H1 (cell line): ENCODE results near the gene CMTR2. TPM values are rescaled to one million over a fixed set of nuclear protein-coding genes. Genes with fewer than 3 reads are reported as not detected.

Experiments used
- CTCF ChIA-PET: fragments of 300-600 bp; sonication (Branson Sonifier 250); formaldehyde crosslinking; loops from one replicate; lab custom pipeline; 2021; ENCODE audit not compliant: partially characterized antibody; lab: Charles Lee
- POLR2A ChIA-PET: fragments of 300-600 bp; sonication (Branson Sonifier 250); formaldehyde crosslinking; loops from one replicate; lab custom pipeline; 2021; ENCODE audit warnings: inconsistent platforms; ENCODE audit not compliant: partially characterized antibody; lab: Charles Lee
- DNase-seq, 2 experiments: peaks; one replicate each; pipeline versions ENCODE4 v3.0.0 to v3.0.0-alpha.2; 2010 to 2022; ENCODE audit warnings: low spot score in 2 of 2, low read depth in 1 of 2, mixed read lengths in 1 of 2
- FAIRE-seq: peaks from 2 replicates; lab custom pipeline; 2011; peaks lifted over from hg19 to GRCh38; lab: Jason Lieb, UNC
- H2AFZ ChIP-seq: 2 replicates; pipeline ENCODE4 v1.8.1; 2012; ENCODE audit warnings: low read length, inconsistent platforms
- H2AK5ac ChIP-seq: 2 replicates; pipeline ENCODE4 v1.6.1; 2013; ENCODE audit warnings: low read depth, low read length
- H2BK120ac ChIP-seq: replicated peaks from 2 replicates; pipeline ENCODE3; 2013; ENCODE audit warnings: low read depth, low read length, inconsistent platforms
- H2BK12ac ChIP-seq: 2 replicates; pipeline ENCODE4 v1.6.1; 2013; ENCODE audit warnings: low read depth, low read length
- H2BK15ac ChIP-seq: 2 replicates; pipeline ENCODE4 v1.6.1; 2013; ENCODE audit warnings: low read length
- H2BK20ac ChIP-seq: 2 replicates; pipeline ENCODE4 v1.6.1; 2013; ENCODE audit warnings: low read length
- H2BK5ac ChIP-seq: 2 replicates; pipeline ENCODE4 v1.6.1; 2013; ENCODE audit warnings: low read depth, low read length
- H3K14ac ChIP-seq: 2 replicates; pipeline ENCODE4 v1.6.1; 2013; ENCODE audit warnings: inconsistent platforms; ENCODE audit not compliant: insufficient read length
- H3K18ac ChIP-seq: 2 replicates; pipeline ENCODE4 v1.6.1; 2013; ENCODE audit warnings: low read length; ENCODE audit errors: extremely low read depth
- H3K23ac ChIP-seq: 2 replicates; pipeline ENCODE4 v1.6.1; 2013; ENCODE audit warnings: inconsistent platforms; ENCODE audit not compliant: insufficient read length
- H3K23me2 ChIP-seq: 2 replicates; pipeline ENCODE4 v1.6.1; 2013; ENCODE audit warnings: low read depth, low read length
- H3K27ac ChIP-seq: 2 replicates; pipeline ENCODE4 v1.6.1; 2011; ENCODE audit warnings: low read depth, low read length, inconsistent platforms
- H3K27me3 ChIP-seq, 4 experiments: replicated peaks in 1 of 4; 1 replicate in 1 of 4; 2 replicates in 3 of 4; pipeline versions ENCODE4 v1.6.1 to v1.8.1; 2011 to 2013; ENCODE audit warnings: low read length in 3 of 4, mild to moderate bottlenecking in 3 of 4, inconsistent platforms in 2 of 4, mixed read lengths in 2 of 4, moderate library complexity in 1 of 4; ENCODE audit not compliant: control insufficient read depth in 3 of 4, insufficient read depth in 3 of 4; ENCODE audit errors: extremely low read depth in 1 of 4
- H3K36me3 ChIP-seq, 4 experiments: 2 replicates each; pipeline versions ENCODE4 v1.6.1 to v1.8.1; 2011 to 2013; ENCODE audit warnings: mild to moderate bottlenecking in 4 of 4, low read length in 3 of 4, moderate library complexity in 2 of 4, control low read depth in 1 of 4, inconsistent platforms in 1 of 4; ENCODE audit not compliant: insufficient read depth in 4 of 4, control insufficient read depth in 2 of 4
- H3K4ac ChIP-seq: replicated peaks from 2 replicates; pipeline ENCODE3; 2013; ENCODE audit warnings: low read length, low read depth, mixed read lengths, inconsistent platforms; ENCODE audit not compliant: insufficient read length
- H3K4me1 ChIP-seq, 4 experiments: replicated peaks in 1 of 4; 1 replicate in 1 of 4; 2 replicates in 3 of 4; pipeline versions ENCODE4 v1.6.1 to v1.8.1; 2011 to 2013; ENCODE audit warnings: low read length in 3 of 4, inconsistent platforms in 2 of 4, mixed read lengths in 1 of 4; ENCODE audit not compliant: insufficient read depth in 4 of 4, control insufficient read depth in 3 of 4
- H3K4me2 ChIP-seq, 2 experiments: 2 replicates each; pipeline versions ENCODE4 v1.6.1 to v1.8.1; 2011 to 2013; ENCODE audit warnings: low read depth in 2 of 2, low read length in 2 of 2, control low read depth in 1 of 2, inconsistent platforms in 1 of 2, mild to moderate bottlenecking in 1 of 2; ENCODE audit not compliant: insufficient read depth in 1 of 2
- H3K4me3 ChIP-seq, 4 experiments: fragments of 200-600, 300-600 bp in 1 of 4; sonication (generic), shearing (Covaris generic), sonication (Bioruptor Twin) in 1 of 4; 2 replicates each; pipeline versions ENCODE4 v1.5.1 to v1.8.1; 2011 to 2016; ENCODE audit warnings: low read length in 4 of 4, low read depth in 3 of 4, control low read depth in 2 of 4, inconsistent platforms in 2 of 4, mild to moderate bottlenecking in 2 of 4, mixed read lengths in 1 of 4, moderate library complexity in 1 of 4; ENCODE audit not compliant: insufficient read depth in 2 of 4; ENCODE audit errors: extremely low read depth in 1 of 4
- H3K56ac ChIP-seq: replicated peaks from 2 replicates; pipeline ENCODE3; 2013; ENCODE audit warnings: low read depth, mild to moderate bottlenecking, mixed read lengths, low read length, inconsistent platforms; ENCODE audit not compliant: insufficient read length
- H3K79me1 ChIP-seq: 2 replicates; pipeline ENCODE4 v1.6.1; 2013; ENCODE audit warnings: low read depth, low read length, control low read depth
- H3K79me2 ChIP-seq, 2 experiments: 2 replicates each; pipeline versions ENCODE4 v1.6.1 to v1.8.1; 2012 to 2013; ENCODE audit warnings: low read length in 2 of 2, mild to moderate bottlenecking in 2 of 2, inconsistent platforms in 1 of 2; ENCODE audit not compliant: insufficient read depth in 2 of 2, control insufficient read depth in 1 of 2
- H3K9ac ChIP-seq, 4 experiments: replicated peaks in 1 of 4; 1 replicate in 1 of 4; 2 replicates in 3 of 4; pipeline versions ENCODE4 v1.6.1 to v1.8.1; 2011 to 2013; ENCODE audit warnings: low read depth in 3 of 4, low read length in 3 of 4, control low read depth in 2 of 4, mild to moderate bottlenecking in 2 of 4, moderate library complexity in 2 of 4, inconsistent platforms in 1 of 4; ENCODE audit errors: extremely low read depth in 1 of 4
- H3K9me3 ChIP-seq, 2 experiments: 2 replicates each; pipeline versions ENCODE4 v1.6.1 to v1.8.1; 2012 to 2013; ENCODE audit warnings: mild to moderate bottlenecking in 2 of 2, moderate library complexity in 2 of 2, control low read depth in 1 of 2, inconsistent platforms in 1 of 2, low read depth in 1 of 2, low read length in 1 of 2, mixed read lengths in 1 of 2; ENCODE audit not compliant: insufficient read depth in 2 of 2
- H4K20me1 ChIP-seq, 2 experiments: replicated peaks in 1 of 2; 2 replicates each; pipeline versions ENCODE3 to v1.8.1; 2011 to 2013; ENCODE audit warnings: inconsistent platforms in 2 of 2, low read length in 2 of 2, mild to moderate bottlenecking in 1 of 2; ENCODE audit not compliant: insufficient read depth in 2 of 2, control insufficient read depth in 1 of 2
- H4K5ac ChIP-seq: 2 replicates; pipeline ENCODE4 v1.6.1; 2013; ENCODE audit warnings: low read length, low read depth, mixed read lengths, inconsistent platforms; ENCODE audit not compliant: insufficient read length
- H4K8ac ChIP-seq: 2 replicates; pipeline ENCODE4 v1.8.0; 2013; ENCODE audit warnings: mild to moderate bottlenecking, moderate library complexity, low read length, inconsistent platforms; ENCODE audit not compliant: insufficient read depth; ENCODE audit errors: extremely low read depth
- H4K91ac ChIP-seq: replicated peaks from 2 replicates; pipeline ENCODE3; 2013; ENCODE audit warnings: low read length, mixed read lengths, inconsistent platforms; ENCODE audit not compliant: insufficient read length
- CBX5 ChIP-seq: fragments of 300-800, 300-1000 bp; sonication (generic); IDR thresholded peaks from 2 replicates; pipeline ENCODE4 v1.7.1; 2016; ENCODE audit warnings: antibody characterized with exemption, low read length, low read depth
- CREB1 ChIP-seq: IDR thresholded peaks from 2 replicates; pipeline ENCODE4 v1.6.1; 2012; ENCODE audit warnings: inconsistent platforms
- PHF8 ChIP-seq: fragments of 200-600 bp; sonication (generic); conservative IDR thresholded peaks from 2 replicates; pipeline ENCODE4 v1.7.1; 2012; ENCODE audit warnings: low read depth, mild to moderate bottlenecking, inconsistent platforms, low read length, moderate library complexity
- POLR2AphosphoS5 ChIP-seq: IDR thresholded peaks from 2 replicates; pipeline ENCODE4 v1.6.1; 2011; ENCODE audit warnings: low read depth, low read length
- POU5F1 ChIP-seq: IDR thresholded peaks from 2 replicates; pipeline ENCODE4 v1.6.1; 2011; ENCODE audit warnings: low read depth, mild to moderate bottlenecking, low read length, moderate library complexity
- RNF2 ChIP-seq: fragments of 200-900, 300-1000 bp; sonication (generic); IDR thresholded peaks from 2 replicates; pipeline ENCODE4 v1.7.1; 2016; ENCODE audit warnings: borderline replicate concordance, low read depth, mild to moderate bottlenecking, antibody characterized with exemption, low read length; ENCODE audit not compliant: poor library complexity, severe bottlenecking; ENCODE audit errors: missing control alignments
- SIRT6 ChIP-seq: IDR thresholded peaks from one replicate; pipeline ENCODE4 v1.7.1; 2012; ENCODE audit warnings: low read length, inconsistent platforms
- TAF7 ChIP-seq: optimal IDR thresholded peaks from 2 replicates; pipeline ENCODE3; 2011; ENCODE audit warnings: low read depth, mild to moderate bottlenecking, inconsistent platforms, low read length, moderate library complexity, borderline replicate concordance
- TEAD4 ChIP-seq: IDR thresholded peaks from 2 replicates; pipeline ENCODE4 v1.6.1; 2012; ENCODE audit warnings: low read depth, low read length, inconsistent platforms, mixed read lengths
- WGBS, 2 experiments: shearing (Covaris generic) in 1 of 2; methylation state at CpG; one replicate each; pipeline versions ENCODE4 v1.1.6 to v1.1.7; 2013 to 2015; ENCODE audit warnings: low lambda C conversion rate in 2 of 2, mixed read lengths in 2 of 2, inconsistent platforms in 1 of 2, low coverage in 1 of 2, missing lambda C conversion rate in 1 of 2; ENCODE audit not compliant: insufficient replicate concordance in 2 of 2, insufficient coverage in 1 of 2, insufficient read length in 1 of 2; ENCODE audit errors: extremely low coverage in 1 of 2, missing lambda C conversion rate in 1 of 2; 5-methylcytosine and 5-hydroxymethylcytosine counted together
- polyA plus RNA-seq, 7 experiments: library from polyadenylated mRNA; depleted of rRNA in 3 of 7; stranded (reverse) in 5 of 7; unstranded in 2 of 7; fragments of >200 nt in 5 of 7; fragments of 200-250 nt in 2 of 7; gene quantifications; 1 replicate in 5 of 7; 2 replicates in 1 of 7; 4 replicates in 1 of 7; pipeline versions ENCODE4 v1.2.1 to v1.2.3, GENCODE V29; 2011 to 2013; ENCODE audit warnings: missing spikeins in 2 of 7, mixed read lengths in 2 of 7
- total RNA-seq: library from RNA; stranded (reverse); fragmentation: NEBNext Ultra II Directional; extraction: Animal tissue kit (Norgen Biotek cat#: 25700); gene quantifications from 2 replicates; pipeline ENCODE4 v1.2.1, GENCODE V29; 2021
- TF ChIP-seq, protein P1 (sequence below), 3 experiments: IDR thresholded peaks; 1 replicate in 2 of 3; 2 replicates in 1 of 3; pipeline versions ENCODE4 v1.5.1 to v1.6.1; 2011; ENCODE audit warnings: low read length in 3 of 3, mild to moderate bottlenecking in 3 of 3, inconsistent platforms in 2 of 3, low read depth in 1 of 3, moderate library complexity in 1 of 3; ENCODE audit not compliant: insufficient read depth in 1 of 3; ENCODE audit errors: control extremely low read depth in 1 of 3

The CMTR2 gene
- total and polyA plus RNA-seq, 2 of the 8 experiments (the other 6 are each of a cell fraction or from before 2014, with no cell fraction given) = 8.5 to 12.8 TPM

DNA sequence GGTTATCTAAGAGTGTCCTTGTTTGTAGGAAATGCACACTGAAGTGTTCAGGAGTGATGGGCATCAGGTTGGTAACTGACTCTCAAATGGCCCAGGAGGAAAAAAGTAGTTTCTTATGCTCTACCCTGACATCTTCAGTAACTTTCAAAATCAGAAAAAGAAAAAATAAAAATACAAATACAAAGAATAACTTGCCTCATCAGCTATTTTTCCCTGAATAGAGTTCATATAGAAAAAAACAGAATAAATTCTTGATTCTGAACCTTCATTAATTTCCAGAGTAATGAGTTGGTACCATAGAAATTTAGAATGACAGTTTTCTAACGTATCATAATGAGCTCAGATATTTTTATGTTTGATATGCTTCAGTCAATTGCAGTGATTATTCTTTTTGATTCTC is 31.4 kb downstream of the CMTR2 start:
- H3K4ac ChIP-seq = no peak overlapping the region
- H3K4me3 ChIP-seq = no peak overlapping the region
- H3K23me2 ChIP-seq = no peaks in the 10 kb centered on the region; the same call in 1 of the 2 replicates
- no peak overlapping the region for H3K27ac ChIP-seq
- no peak overlapping the region for H3K4me2 ChIP-seq
- DNase-seq (no peak), FAIRE-seq (no peak)
- peaks cover 0 to 10% (median 5%) of the 10 kb centered on the region in 4 experiments; a peak in 3 of 7 replicates for H3K4me1 ChIP-seq
- no peak overlapping the region for H2AK5ac ChIP-seq
- H2AFZ ChIP-seq = no peak overlapping the region
- 0 out of 4 replicates have a peak, but pooled peaks cover 0 to 2% of the 10 kb centered on the region in 2 experiments for H3K9me3 ChIP-seq
- no peak overlapping the region for H4K5ac ChIP-seq
- 89% methylated on average over 1 of the region's 1 CpG; no CpG with 5 or more reads in 1 of the 2 experiments for WGBS, 2 experiments
- no peak overlapping the region for H2BK120ac ChIP-seq
- H3K14ac ChIP-seq = no peak overlapping the region
- H2BK12ac ChIP-seq = no peak overlapping the region
- H3K79me1 ChIP-seq = no peaks in the 10 kb centered on the region
- no peak overlapping the region for H3K56ac ChIP-seq
- H4K8ac ChIP-seq = no peak overlapping the region
- ChIA-PET POLR2A (no interaction called here), CTCF (interaction anchor here (0.9 to 1.4 kb wide), 2 partner anchors 8 to 18 kb away, joined by 4 to 6 read pairs; no protein-coding TSS in a partner anchor)
- no peak overlapping the region for H2BK20ac ChIP-seq
- H3K79me2 ChIP-seq = no peaks in the 10 kb centered on the region
- no peak overlapping the region for H3K9ac ChIP-seq
- no peaks in the 10 kb centered on the region for H3K36me3 ChIP-seq
- H3K27me3 ChIP-seq = no peaks in the 10 kb centered on the region; a peak in 1 of 7 replicates
- no peak overlapping the region for H3K23ac ChIP-seq
- no peaks in the 10 kb centered on the region for H4K20me1 ChIP-seq
- H2BK15ac ChIP-seq = no peak overlapping the region
- no peak overlapping the region for H2BK5ac ChIP-seq
- H4K91ac ChIP-seq = no peak overlapping the region
- H3K18ac ChIP-seq = no peak overlapping the region
- TF ChIP-seq RNF2 = no peak
- TF ChIP-seq, protein P1, sequence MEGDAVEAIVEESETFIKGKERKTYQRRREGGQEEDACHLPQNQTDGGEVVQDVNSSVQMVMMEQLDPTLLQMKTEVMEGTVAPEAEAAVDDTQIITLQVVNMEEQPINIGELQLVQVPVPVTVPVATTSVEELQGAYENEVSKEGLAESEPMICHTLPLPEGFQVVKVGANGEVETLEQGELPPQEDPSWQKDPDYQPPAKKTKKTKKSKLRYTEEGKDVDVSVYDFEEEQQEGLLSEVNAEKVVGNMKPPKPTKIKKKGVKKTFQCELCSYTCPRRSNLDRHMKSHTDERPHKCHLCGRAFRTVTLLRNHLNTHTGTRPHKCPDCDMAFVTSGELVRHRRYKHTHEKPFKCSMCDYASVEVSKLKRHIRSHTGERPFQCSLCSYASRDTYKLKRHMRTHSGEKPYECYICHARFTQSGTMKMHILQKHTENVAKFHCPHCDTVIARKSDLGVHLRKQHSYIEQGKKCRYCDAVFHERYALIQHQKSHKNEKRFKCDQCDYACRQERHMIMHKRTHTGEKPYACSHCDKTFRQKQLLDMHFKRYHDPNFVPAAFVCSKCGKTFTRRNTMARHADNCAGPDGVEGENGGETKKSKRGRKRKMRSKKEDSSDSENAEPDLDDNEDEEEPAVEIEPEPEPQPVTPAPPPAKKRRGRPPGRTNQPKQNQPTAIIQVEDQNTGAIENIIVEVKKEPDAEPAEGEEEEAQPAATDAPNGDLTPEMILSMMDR (IDR thresholded peaks at IDR 0.05; ENCODE audit: control extremely low read depth in 1 of 3, insufficient read depth in 1 of 3, low read depth in 1 of 3, low read length in 3 of 3) = no peak
- no peak for TF ChIP-seq CREB1
- TF ChIP-seq CBX5 = no peak
- no peak for TF ChIP-seq PHF8
- no peak for TF ChIP-seq POLR2AphosphoS5
- no peak for TF ChIP-seq SIRT6
- TF ChIP-seq TEAD4 = no peak
- no peak for TF ChIP-seq POU5F1
- TF ChIP-seq TAF7 = no peak
